Spinal cord (tissue), 10 donors: ENCODE results near the gene SLAIN1. TPM values are rescaled to one million over a fixed set of nuclear protein-coding genes. Genes with fewer than 3 reads are reported as not detected.

ENCODE experiments used
- DNase-seq, 6 donors: peaks; one replicate each; pipeline versions ENCODE4 v3.0.0 to v3.0.0-alpha.2; 2013 to 2015; ENCODE audit warnings: low spot score in 6 of 6, low read depth in 4 of 6
- H3K27ac ChIP-seq: one replicate; pipeline ENCODE4 v1.5.1; 2013; ENCODE audit warnings: low read depth, low read length, control low read depth
- H3K27me3 ChIP-seq: one replicate; pipeline ENCODE4 v1.6.1; 2013; ENCODE audit warnings: low read length; ENCODE audit not compliant: control insufficient read depth, insufficient read depth
- H3K36me3 ChIP-seq: one replicate; pipeline ENCODE4 v1.6.1; 2013; ENCODE audit warnings: low read length; ENCODE audit not compliant: control insufficient read depth, insufficient read depth
- H3K4me1 ChIP-seq: one replicate; pipeline ENCODE4 v1.6.1; 2013; ENCODE audit warnings: low read length; ENCODE audit not compliant: control insufficient read depth, insufficient read depth
- H3K4me3 ChIP-seq: one replicate; pipeline ENCODE4 v1.5.1; 2013; ENCODE audit warnings: low read depth, low read length, control low read depth
- H3K9me3 ChIP-seq: one replicate; pipeline ENCODE4 v1.6.1; 2013; ENCODE audit warnings: low read length; ENCODE audit not compliant: control insufficient read depth, insufficient read depth
- WGBS: methylation state at CpG from one replicate; pipeline ENCODE4 v1.1.5; 2013; ENCODE audit warnings: missing lambda C conversion rate; ENCODE audit not compliant: insufficient coverage; 5-methylcytosine and 5-hydroxymethylcytosine counted together
- polyA plus RNA-seq, 2 donors: library from polyadenylated mRNA; unstranded; fragments of 120-200 nt; gene quantifications; one replicate each; pipeline ENCODE4 v1.2.1, GENCODE V29; 2013; ENCODE audit not compliant: insufficient read length in 2 of 2
- total RNA-seq, 2 donors: library from RNA; depleted of rRNA in 1 of 2; stranded (reverse); fragments of 120-200 nt in 1 of 2; fragments of >200 nt in 1 of 2; gene quantifications; one replicate each; pipeline versions ENCODE4 v1.2.3 to v1.2.4, GENCODE V29; 2013 to 2014
- donor health status: healthy.

The SLAIN1 gene
- total and polyA plus RNA-seq, 4 donors = 72.6 to 175 (median 98.0) TPM

- 6% methylated on average over 2 of the region's 3 CpGs for WGBS
- no peaks in the 10 kb centered on the region for H3K4me1 ChIP-seq
- H3K36me3 ChIP-seq = no peaks in the 10 kb centered on the region
- H3K4me3 ChIP-seq = no peak overlapping the region
- peak; percentile 38 to 93 (median 54) for DNase-seq
- H3K9me3 ChIP-seq = peaks cover 3% of the 10 kb centered on the region
- no peaks in the 10 kb centered on the region for H3K27me3 ChIP-seq
- H3K27ac ChIP-seq = no peak overlapping the region
Observed at GRCh38 chr13:77779552-77780272, 82.2 kb downstream of the SLAIN1 start.

- H3K27me3 ChIP-seq = no peaks in the 10 kb centered on the region
- peak in 2 of 6 donors; percentile 19 to 60 for DNase-seq
- no peaks in the 10 kb centered on the region for H3K36me3 ChIP-seq
- no peak overlapping the region for H3K27ac ChIP-seq
- no peaks in the 10 kb centered on the region for H3K4me1 ChIP-seq
- H3K9me3 ChIP-seq = peaks cover 3% of the 10 kb centered on the region
- no peak overlapping the region for H3K4me3 ChIP-seq
Observed at GRCh38 chr13:77781808-77782207, 84.3 kb downstream of the SLAIN1 start.

GRCh38 chr13:77784515-77784914 is 87.0 kb downstream of the SLAIN1 start:
- Histone ChIP-seq H3K4me1 (no peaks in the 10 kb centered on the region), H3K36me3 (no peaks in the 10 kb centered on the region), H3K27me3 (no peaks in the 10 kb centered on the region), H3K4me3 (no peak overlapping the region), H3K9me3 (peaks cover 3% of the 10 kb centered on the region), H3K27ac (no peak overlapping the region)
- peak in 1 of 6 donors; percentile 28 for DNase-seq
- WGBS = 57% methylated on average over 3 of the region's 5 CpGs

- no peak overlapping the region for H3K27ac ChIP-seq
- peaks cover 8% of the 10 kb centered on the region for H3K9me3 ChIP-seq
- no peak overlapping the region for H3K4me3 ChIP-seq
- H3K4me1 ChIP-seq = no peaks in the 10 kb centered on the region
- H3K36me3 ChIP-seq = no peaks in the 10 kb centered on the region
- no peak for DNase-seq
- WGBS = 86% methylated on average over 1 of the region's 2 CpGs
- no peaks in the 10 kb centered on the region for H3K27me3 ChIP-seq
Observed at GRCh38 chr13:77786695-77787287, 89.3 kb downstream of the SLAIN1 start.

- Histone ChIP-seq H3K27me3 (no peaks in the 10 kb centered on the region), H3K4me3 (no peak overlapping the region), H3K27ac (no peak overlapping the region), H3K9me3 (peaks cover 5% of the 10 kb centered on the region), H3K4me1 (no peaks in the 10 kb centered on the region), H3K36me3 (no peaks in the 10 kb centered on the region)
- whole genome bisulfite sequencing = 100% methylated on average over 1 of the region's 1 CpG
- no peak for DNase-seq
Observed at GRCh38 chr13:77789376-77789775, 91.9 kb downstream of the SLAIN1 start.

GRCh38 chr13:77800219-77800618 is 102.7 kb downstream of the SLAIN1 start:
- no CpG with 5 or more reads among the region's 3 CpGs for WGBS
- Histone ChIP-seq H3K36me3 (no peaks in the 10 kb centered on the region), H3K4me1 (no peaks in the 10 kb centered on the region), H3K4me3 (no peak overlapping the region), H3K27me3 (no peaks in the 10 kb centered on the region), H3K9me3 (no peaks in the 10 kb centered on the region), H3K27ac (no peak overlapping the region)
- no peak for DNase-seq

- WGBS = no CpG with 5 or more reads among the region's 1 CpG
- Histone ChIP-seq H3K36me3 (no peaks in the 10 kb centered on the region), H3K4me1 (no peaks in the 10 kb centered on the region), H3K27ac (no peak overlapping the region), H3K9me3 (no peaks in the 10 kb centered on the region), H3K27me3 (no peaks in the 10 kb centered on the region), H3K4me3 (no peak overlapping the region)
- no peak for DNase-seq
Observed at GRCh38 chr13:77806518-77806917, 109.0 kb downstream of the SLAIN1 start.

GRCh38 chr13:77807431-77808135 is 110.1 kb downstream of the SLAIN1 start:
- H3K27ac ChIP-seq = no peak overlapping the region
- no peaks in the 10 kb centered on the region for H3K36me3 ChIP-seq
- no peaks in the 10 kb centered on the region for H3K9me3 ChIP-seq
- no peaks in the 10 kb centered on the region for H3K4me1 ChIP-seq
- H3K4me3 ChIP-seq = no peak overlapping the region
- WGBS = 85% methylated on average over 2 of the region's 6 CpGs
- no peak for DNase-seq
- no peaks in the 10 kb centered on the region for H3K27me3 ChIP-seq

GRCh38 chr13:77810430-77810829 is 112.9 kb downstream of the SLAIN1 start:
- 33% methylated on average over 1 of the region's 2 CpGs for WGBS
- H3K36me3 ChIP-seq = no peaks in the 10 kb centered on the region
- DNase-seq = peak in 1 of 6 donors; percentile 20

More at GRCh38 chr13:77810430-77810829, 112.9 kb downstream of the SLAIN1 start:
- Histone ChIP-seq H3K27ac (no peak overlapping the region), H3K4me3 (no peak overlapping the region), H3K4me1 (no peaks in the 10 kb centered on the region), H3K27me3 (no peaks in the 10 kb centered on the region), H3K9me3 (no peaks in the 10 kb centered on the region)
